Vagina (tissue), 2 donors: ENCODE data around the gene ANGPTL4.

Experiments used
- POLR2A ChIP-seq, 2 donors: fragments of 450-650 bp; IDR thresholded peaks; one replicate each; pipeline ENCODE4 v1.6.1; 2017; ENCODE audit warnings: antibody characterized with exemption in 2 of 2, mild to moderate bottlenecking in 2 of 2, moderate library complexity in 2 of 2
- TF ChIP-seq, protein P1 (sequence below), 3 experiments: fragments of 450-650 bp in 2 of 3; fragments of 200-600 bp in 1 of 3; sonication (generic) in 1 of 3; IDR thresholded peaks; one replicate each; pipeline ENCODE4 v1.5.1; 2017 to 2019; ENCODE audit warnings: antibody characterized with exemption in 3 of 3, mild to moderate bottlenecking in 2 of 3, moderate library complexity in 2 of 3

DNA sequence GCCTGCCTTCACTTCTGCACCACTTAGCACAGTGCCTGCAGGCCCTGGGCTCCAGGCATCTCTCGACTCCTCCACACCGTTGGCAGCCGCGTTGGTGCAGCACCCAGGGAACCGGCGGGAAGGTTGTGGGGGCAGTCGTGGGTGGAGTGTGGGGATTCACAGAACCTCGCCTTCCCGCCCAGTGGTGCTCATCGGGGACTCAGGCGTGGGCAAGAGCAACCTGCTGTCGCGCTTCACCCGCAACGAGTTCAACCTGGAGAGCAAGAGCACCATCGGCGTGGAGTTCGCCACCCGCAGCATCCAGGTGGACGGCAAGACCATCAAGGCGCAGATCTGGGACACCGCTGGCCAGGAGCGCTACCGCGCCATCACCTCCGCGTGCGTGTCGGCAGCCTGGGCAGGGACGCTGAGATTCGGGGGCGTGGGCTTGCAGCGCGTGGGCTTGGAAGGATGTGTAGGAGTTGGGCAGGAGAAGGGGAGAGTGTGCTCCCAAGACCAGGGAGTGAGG, 35.8 kb downstream of the ANGPTL4 start:
- TF ChIP-seq, protein P1, sequence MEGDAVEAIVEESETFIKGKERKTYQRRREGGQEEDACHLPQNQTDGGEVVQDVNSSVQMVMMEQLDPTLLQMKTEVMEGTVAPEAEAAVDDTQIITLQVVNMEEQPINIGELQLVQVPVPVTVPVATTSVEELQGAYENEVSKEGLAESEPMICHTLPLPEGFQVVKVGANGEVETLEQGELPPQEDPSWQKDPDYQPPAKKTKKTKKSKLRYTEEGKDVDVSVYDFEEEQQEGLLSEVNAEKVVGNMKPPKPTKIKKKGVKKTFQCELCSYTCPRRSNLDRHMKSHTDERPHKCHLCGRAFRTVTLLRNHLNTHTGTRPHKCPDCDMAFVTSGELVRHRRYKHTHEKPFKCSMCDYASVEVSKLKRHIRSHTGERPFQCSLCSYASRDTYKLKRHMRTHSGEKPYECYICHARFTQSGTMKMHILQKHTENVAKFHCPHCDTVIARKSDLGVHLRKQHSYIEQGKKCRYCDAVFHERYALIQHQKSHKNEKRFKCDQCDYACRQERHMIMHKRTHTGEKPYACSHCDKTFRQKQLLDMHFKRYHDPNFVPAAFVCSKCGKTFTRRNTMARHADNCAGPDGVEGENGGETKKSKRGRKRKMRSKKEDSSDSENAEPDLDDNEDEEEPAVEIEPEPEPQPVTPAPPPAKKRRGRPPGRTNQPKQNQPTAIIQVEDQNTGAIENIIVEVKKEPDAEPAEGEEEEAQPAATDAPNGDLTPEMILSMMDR (IDR thresholded peaks at IDR 0.05): no peak
- no peak for TF ChIP-seq POLR2A (IDR thresholded peaks at IDR 0.05)
